ENCODE results near the gene MARK3.
A peak's percentile ranks its signal among the peaks of the same experiment; 100 is the strongest.
"Not testable (repeated sequence)": the region's sequence is repeated elsewhere in the genome, so short reads cannot be mapped to it uniquely, and the experiment has no call there.

MARK3 gene

GRCh38 chr14:103521951-103522563, 136.8 kb downstream of the MARK3 start:
- DNase-seq (ENCODE audit: insufficient read length, low spot score), result no peak
- no peak for FAIRE-seq

- DNase-seq (ENCODE audit: insufficient read length, low spot score) (peak; percentile 78), FAIRE-seq (no peak)
Observed at GRCh38 chr14:103522649-103523574, 137.7 kb downstream of the MARK3 start, which contains the start of gene CKB. Gene CKB (minus strand): TSS chr14:103522830. CDS start chr14:103522493, 337 bp downstream.

- FAIRE-seq (no peak), DNase-seq (ENCODE audit: insufficient read length, low spot score) (no peak)
Observed at GRCh38 chr14:103523575-103523954, 138.3 kb downstream of the MARK3 start.

- DNase-seq (ENCODE audit: insufficient read length, low spot score), result no peak
- no peak for FAIRE-seq
Observed at GRCh38 chr14:103524002-103524935, 139.1 kb downstream of the MARK3 start.

- not testable (repeated sequence) for DNase-seq (ENCODE audit: insufficient read length, low spot score); FAIRE-seq
Observed at GRCh38 chr14:103525430-103526246, 140.4 kb downstream of the MARK3 start.

- no peak for DNase-seq (ENCODE audit: insufficient read length, low spot score)
- no peak for FAIRE-seq
Observed at GRCh38 chr14:103526247-103526913, 141.2 kb downstream of the MARK3 start.

- DNase-seq (ENCODE audit: insufficient read length, low spot score), result no peak
- FAIRE-seq, result no peak
Observed at GRCh38 chr14:103526914-103527248, 141.7 kb downstream of the MARK3 start.

- no peak for DNase-seq (ENCODE audit: insufficient read length, low spot score)
- no peak for FAIRE-seq
Observed at GRCh38 chr14:103527408-103528145, 142.4 kb downstream of the MARK3 start.

- FAIRE-seq (no peak), DNase-seq (ENCODE audit: insufficient read length, low spot score) (no peak)
Observed at GRCh38 chr14:103528146-103528586, 143.0 kb downstream of the MARK3 start.

- DNase-seq (ENCODE audit: insufficient read length, low spot score) (peak; percentile 94), FAIRE-seq (peak; percentile 65)
Observed at GRCh38 chr14:103528587-103529382, 143.6 kb downstream of the MARK3 start, which contains the start of gene TRMT61A. Gene TRMT61A (plus strand): TSS chr14:103529196. CDS start chr14:103529979, 783 bp downstream.

- DNase-seq (ENCODE audit: insufficient read length, low spot score) (no peak), FAIRE-seq (peak; percentile 46)
Observed at GRCh38 chr14:103529383-103530365, 144.5 kb downstream of the MARK3 start.

- no peak for FAIRE-seq
Observed at GRCh38 chr14:103530390-103530789, 145.2 kb downstream of the MARK3 start.

GRCh38 chr14:103530831-103531230, 145.6 kb downstream of the MARK3 start:
- DNase-seq (ENCODE audit: insufficient read length, low spot score), result no peak
- no peak for FAIRE-seq

More at GRCh38 chr14:103530390-103530789, 145.2 kb downstream of the MARK3 start:
- no peak for DNase-seq (ENCODE audit: insufficient read length, low spot score)

- DNase-seq (ENCODE audit: insufficient read length, low spot score), result no peak
- no peak for FAIRE-seq
Observed at GRCh38 chr14:103531421-103532215, 146.4 kb downstream of the MARK3 start.

- FAIRE-seq (no peak), DNase-seq (ENCODE audit: insufficient read length, low spot score) (no peak)
Observed at GRCh38 chr14:103532216-103533136, 147.3 kb downstream of the MARK3 start.
